GM12875 (cell line): ENCODE data around the gene DLG5.

ENCODE experiments used
- H3K4me3 ChIP-seq: one replicate; pipeline ENCODE4 v1.5.1; 2011; ENCODE audit warnings: low read depth, low read length, control low read depth
- CTCF ChIP-seq: IDR thresholded peaks from 2 replicates; pipeline ENCODE4 v1.5.1; 2011; ENCODE audit warnings: low read depth, mild to moderate bottlenecking, control low read depth, inconsistent platforms, low read length, moderate library complexity, borderline replicate concordance; ENCODE audit not compliant: insufficient read depth

DLG5 gene

GRCh38 chr10:77744245-77744644 lies 182.3 kb downstream of the DLG5 start:
- no peak overlapping the region for H3K4me3 ChIP-seq
- TF ChIP-seq CTCF: no peak

GRCh38 chr10:77742172-77742571 lies 184.4 kb downstream of the DLG5 start:
- H3K4me3 ChIP-seq: no peak overlapping the region
- no peak for TF ChIP-seq CTCF

- no peak for TF ChIP-seq CTCF
Observed at GRCh38 chr10:77741746-77742145, 184.8 kb downstream of the DLG5 start.

More at GRCh38 chr10:77741746-77742145, 184.8 kb downstream of the DLG5 start:
- no peak overlapping the region for H3K4me3 ChIP-seq
